Gastrocnemius medialis (tissue), 4 donors: Measurements from ENCODE around the gene TRAF2. TPM values are rescaled to one million over a fixed set of nuclear protein-coding genes. Genes with fewer than 3 reads are reported as not detected.

Source experiments
- ATAC-seq, 2 donors: fragments of 150-250 bp; one replicate each; pipeline ENCODE4 v1.9.1; 2016
- DNase-seq, 2 donors: peaks; one replicate each; pipeline ENCODE4 v3.0.0-alpha.2; 2019
- H3K27ac ChIP-seq, 4 donors: fragments of 200-600 bp; sonication (generic); 1 replicate in 1 of 4; 2 replicates in 3 of 4; pipeline ENCODE4 v1.5.1; 2016 to 2018; ENCODE audit warnings: mild to moderate bottlenecking in 2 of 4, moderate library complexity in 1 of 4
- H3K27me3 ChIP-seq, 3 donors: fragments of 200-600 bp; sonication (generic) in 2 of 3; 1 replicate in 1 of 3; 2 replicates in 2 of 3; pipeline versions ENCODE4 v1.5.1 to v1.6.0; 2016 to 2019; ENCODE audit warnings: mild to moderate bottlenecking in 1 of 3, moderate library complexity in 1 of 3
- H3K36me3 ChIP-seq, 2 donors: fragments of 200-600 bp; sonication (generic) in 1 of 2; one replicate each; pipeline ENCODE4 v1.5.1; 2017 to 2018
- H3K4me1 ChIP-seq, 2 donors: fragments of 200-600 bp; sonication (generic) in 1 of 2; one replicate each; pipeline ENCODE4 v1.5.1; 2016 to 2017; ENCODE audit warnings: mild to moderate bottlenecking in 2 of 2
- H3K4me3 ChIP-seq, 4 donors: fragments of 200-600 bp; sonication (generic) in 3 of 4; 1 replicate in 1 of 4; 2 replicates in 3 of 4; pipeline ENCODE4 v1.5.1; 2016 to 2019; ENCODE audit warnings: mild to moderate bottlenecking in 2 of 4
- H3K9me3 ChIP-seq, 3 donors: fragments of 200-600 bp; sonication (generic) in 2 of 3; 1 replicate in 1 of 3; 2 replicates in 2 of 3; pipeline ENCODE4 v1.5.1; 2016 to 2019
- POLR2A ChIP-seq, 2 donors: fragments of 450-650 bp; IDR thresholded peaks; one replicate each; pipeline ENCODE4 v1.6.1; 2017; ENCODE audit warnings: antibody characterized with exemption in 2 of 2, mild to moderate bottlenecking in 2 of 2, moderate library complexity in 2 of 2
- in situ Hi-C, 4 donors: fragments of 200-750 bp; cut with MboI; loops; one replicate each; pipeline versions ENCODE4 v1.15.0 to v1.8.0; 2017; ENCODE audit warnings: low sequenced_read_pairs in 4 of 4
- intact Hi-C: fragments of 100-400 bp; cut with DNase I; formaldehyde crosslinking; loops from one replicate; pipeline ENCODE4 v1.15.1; 2023; ENCODE audit warnings: low total_unique reads
- total RNA-seq, 4 donors: library from RNA; depleted of rRNA; stranded (reverse); fragments of >200 nt; gene quantifications; one replicate each; pipeline versions ENCODE4 v1.1.0 to v1.2.3, GENCODE V29; 2016
- TF ChIP-seq, protein P1 (sequence below), 5 experiments: fragments of 450-650 bp in 3 of 5; fragments of 200-600 bp in 2 of 5; sonication (generic) in 2 of 5; IDR thresholded peaks in 4 of 5; conservative IDR thresholded peaks in 1 of 5; 1 replicate in 4 of 5; 2 replicates in 1 of 5; pipeline ENCODE4 v1.5.1; 2016 to 2019; ENCODE audit warnings: antibody characterized with exemption in 5 of 5, mild to moderate bottlenecking in 3 of 5, moderate library complexity in 3 of 5

The TRAF2 gene
- total RNA-seq, 4 donors from 2014 or later = 3.5 to 6.6 (median 4.8) TPM

- H3K27me3 ChIP-seq = no peaks in the 10 kb centered on the region
- H3K4me1 ChIP-seq = peaks cover 27 to 60% of the 10 kb centered on the region in 2 donors
- TF ChIP-seq, protein P1, sequence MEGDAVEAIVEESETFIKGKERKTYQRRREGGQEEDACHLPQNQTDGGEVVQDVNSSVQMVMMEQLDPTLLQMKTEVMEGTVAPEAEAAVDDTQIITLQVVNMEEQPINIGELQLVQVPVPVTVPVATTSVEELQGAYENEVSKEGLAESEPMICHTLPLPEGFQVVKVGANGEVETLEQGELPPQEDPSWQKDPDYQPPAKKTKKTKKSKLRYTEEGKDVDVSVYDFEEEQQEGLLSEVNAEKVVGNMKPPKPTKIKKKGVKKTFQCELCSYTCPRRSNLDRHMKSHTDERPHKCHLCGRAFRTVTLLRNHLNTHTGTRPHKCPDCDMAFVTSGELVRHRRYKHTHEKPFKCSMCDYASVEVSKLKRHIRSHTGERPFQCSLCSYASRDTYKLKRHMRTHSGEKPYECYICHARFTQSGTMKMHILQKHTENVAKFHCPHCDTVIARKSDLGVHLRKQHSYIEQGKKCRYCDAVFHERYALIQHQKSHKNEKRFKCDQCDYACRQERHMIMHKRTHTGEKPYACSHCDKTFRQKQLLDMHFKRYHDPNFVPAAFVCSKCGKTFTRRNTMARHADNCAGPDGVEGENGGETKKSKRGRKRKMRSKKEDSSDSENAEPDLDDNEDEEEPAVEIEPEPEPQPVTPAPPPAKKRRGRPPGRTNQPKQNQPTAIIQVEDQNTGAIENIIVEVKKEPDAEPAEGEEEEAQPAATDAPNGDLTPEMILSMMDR (IDR thresholded peaks at IDR 0.05 in 4 of 5, conservative IDR thresholded peaks at IDR 0.05 in 1 of 5) = peak; percentile 96 to 100 (median 99)
- peak; percentile 97 to 98 for TF ChIP-seq POLR2A (IDR thresholded peaks at IDR 0.05)
- peak; percentile 91 to 92 for DNase-seq
- peak; percentile 67 to 68 for ATAC-seq
- in situ Hi-C loops (loop anchor here in 2 of 4 donors (10.0 to 25.0 kb wide), 2 partner anchors 90 to 157 kb away; partner anchors contain the start of genes CCDC183 (in 1 of the 2), FUT7 (in 1 of the 2) and TMEM141 (in 1 of the 2)), intact Hi-C loops (loop anchor here (1.0 to 5.0 kb wide), 6 partner anchors 57 to 257 kb away; partner anchors contain the start of genes ABCA2, AGPAT2, PHPT1 and RABL6)
- peak within 1 kb of the TSS; percentile 79 to 96 (median 92) for H3K4me3 ChIP-seq
- H3K27ac ChIP-seq = peak within 1 kb of the TSS; percentile 92 to 97 (median 96)
- no peaks in the 10 kb centered on the region for H3K9me3 ChIP-seq
- peaks cover 0 to 28% of the 10 kb centered on the region in 2 donors for H3K36me3 ChIP-seq
Observed at GRCh38 chr9:136944519-136945332, 58.4 kb downstream of the TRAF2 start, which contains the start of the genes C8G and FBXW5. TSS of gene C8G (plus strand) at chr9:136945243. CDS start at chr9:136945321, 78 bp downstream. TSS of gene FBXW5 (minus strand) at chr9:136944738. CDS start at chr9:136944083, 655 bp downstream.

DNA sequence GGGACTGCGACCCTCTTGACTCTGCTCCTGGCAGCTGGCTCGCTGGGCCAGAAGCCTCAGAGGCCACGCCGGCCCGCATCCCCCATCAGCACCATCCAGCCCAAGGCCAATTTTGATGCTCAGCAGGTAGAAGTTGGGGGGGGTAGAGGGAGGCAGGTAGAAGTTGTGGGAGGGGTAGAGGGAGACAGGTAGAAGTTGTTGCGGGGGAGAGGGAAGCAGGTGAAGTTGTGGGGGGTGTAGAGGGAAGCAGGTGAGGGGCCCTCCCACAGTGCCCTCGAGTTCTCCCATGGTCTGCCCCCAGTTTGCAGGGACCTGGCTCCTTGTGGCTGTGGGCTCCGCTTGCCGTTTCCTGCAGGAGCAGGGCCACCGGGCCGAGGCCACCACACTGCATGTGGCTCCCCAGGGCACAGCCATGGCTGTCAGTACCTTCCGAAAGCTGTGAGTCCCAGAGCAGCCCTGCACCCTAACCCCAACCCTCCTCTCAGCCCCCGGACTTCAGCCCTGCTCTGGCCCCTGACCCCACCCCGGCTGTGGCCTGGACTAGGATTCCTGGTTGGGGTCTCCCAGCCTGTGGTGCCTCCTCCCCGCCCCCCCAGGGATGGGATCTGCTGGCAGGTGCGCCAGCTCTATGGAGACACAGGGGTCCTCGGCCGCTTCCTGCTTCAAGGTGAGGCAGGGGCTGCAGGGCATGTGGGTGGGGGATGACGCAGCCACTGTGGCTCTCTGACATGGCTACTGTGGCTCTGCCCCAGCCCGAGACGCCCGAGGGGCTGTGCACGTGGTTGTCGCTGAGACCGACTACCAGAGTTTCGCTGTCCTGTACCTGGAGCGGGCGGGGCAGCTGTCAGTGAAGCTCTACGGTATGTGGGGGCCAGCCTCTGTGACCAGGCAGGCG, 59.3 kb downstream of the TRAF2 start:
- peaks cover 21 to 60% of the 10 kb centered on the region in 2 donors for H3K4me1 ChIP-seq
- no peak for TF ChIP-seq POLR2A (IDR thresholded peaks at IDR 0.05)
- TF ChIP-seq, protein P1 (IDR thresholded peaks at IDR 0.05 in 4 of 5, conservative IDR thresholded peaks at IDR 0.05 in 1 of 5) = no peak
- H3K27me3 ChIP-seq = no peaks in the 10 kb centered on the region
- H3K9me3 ChIP-seq = no peaks in the 10 kb centered on the region
- in situ Hi-C loops = loop anchor here in 2 of 4 donors (10.0 to 25.0 kb wide), 2 partner anchors 89 to 158 kb away; partner anchors contain the start of genes CCDC183 (in 1 of the 2), FUT7 (in 1 of the 2) and TMEM141 (in 1 of the 2)
- no peak for DNase-seq
- no peak for ATAC-seq
- H3K36me3 ChIP-seq = peaks cover 0 to 25% of the 10 kb centered on the region in 2 donors
- H3K27ac ChIP-seq = peak overlapping the region; percentile 26 to 96 (median 69)
- H3K4me3 ChIP-seq = no peak overlapping the region
- intact Hi-C loops = loop anchor here (2.0 kb wide), 2 partner anchors 83 to 97 kb away; partner anchors contain the start of genes ABCA2 and PHPT1

DNA sequence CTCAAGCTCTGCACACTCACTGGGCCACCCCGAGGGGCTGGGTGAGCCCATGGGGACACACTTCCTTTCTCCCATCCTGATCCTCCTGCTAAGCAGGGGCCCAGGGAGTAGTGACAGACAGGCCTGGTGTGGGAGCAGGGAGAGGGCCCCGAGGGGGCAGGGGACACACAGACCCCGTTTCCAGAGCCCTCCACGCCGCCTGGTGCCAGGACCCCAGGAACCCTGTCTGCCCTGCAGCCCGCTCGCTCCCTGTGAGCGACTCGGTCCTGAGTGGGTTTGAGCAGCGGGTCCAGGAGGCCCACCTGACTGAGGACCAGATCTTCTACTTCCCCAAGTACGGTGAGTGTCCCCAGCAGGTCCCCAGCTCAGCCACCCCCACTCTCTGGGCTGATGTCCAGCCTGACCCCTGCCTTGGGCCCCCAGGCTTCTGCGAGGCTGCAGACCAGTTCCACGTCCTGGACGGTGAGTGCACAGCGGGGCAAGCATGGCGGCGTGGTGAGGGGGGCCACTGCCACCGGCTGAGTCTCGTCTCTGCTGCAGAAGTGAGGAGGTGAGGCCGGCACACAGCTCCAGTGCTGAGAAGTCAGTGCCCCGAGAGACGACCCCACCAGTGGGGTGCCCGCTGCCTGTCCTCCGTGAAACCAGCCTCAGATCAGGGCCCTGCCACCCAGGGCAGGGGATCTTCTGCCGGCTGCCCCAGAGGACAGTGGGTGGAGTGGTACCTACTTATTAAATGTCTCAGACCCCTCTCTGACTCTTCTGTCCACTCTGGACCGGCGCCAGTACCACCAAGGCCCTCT, 60.1 kb downstream of the TRAF2 start:
- peak overlapping the region in 1 of 4 donors; percentile 10 for H3K4me3 ChIP-seq
- H3K27me3 ChIP-seq = no peaks in the 10 kb centered on the region
- H3K4me1 ChIP-seq = peaks cover 18 to 53% of the 10 kb centered on the region in 2 donors
- peaks cover 0 to 17% of the 10 kb centered on the region in 2 donors for H3K36me3 ChIP-seq
- no peak for DNase-seq
- TF ChIP-seq, protein P1 (IDR thresholded peaks at IDR 0.05 in 4 of 5, conservative IDR thresholded peaks at IDR 0.05 in 1 of 5) = no peak
- TF ChIP-seq POLR2A (IDR thresholded peaks at IDR 0.05) = no peak
- in situ Hi-C loops = loop anchor here in 2 of 4 donors (10.0 to 25.0 kb wide), 2 partner anchors 88 to 159 kb away; partner anchors contain the start of genes CCDC183 (in 1 of the 2), FUT7 (in 1 of the 2) and TMEM141 (in 1 of the 2)
- no peaks in the 10 kb centered on the region for H3K9me3 ChIP-seq
- no peak for ATAC-seq
- intact Hi-C loops = no loop called here
- H3K27ac ChIP-seq = peak overlapping the region; percentile 73 to 89 (median 76)
